Smooth muscle cell (in vitro differentiated cells): Measurements from ENCODE around the gene DDX31. TPM values are rescaled to one million over a fixed set of nuclear protein-coding genes. Genes with fewer than 3 reads are reported as not detected.

Source experiments
- DNase-seq: peaks from one replicate; lab custom pipeline; 2025; ENCODE audit not compliant: unreplicated experiment; lab: John Stamatoyannopoulos, UW
- H2AFZ ChIP-seq: fragments of 200-600 bp; sonication (generic); 2 replicates; pipeline ENCODE4 v1.6.0; 2016; ENCODE audit warnings: antibody characterized with exemption, low read depth, mild to moderate bottlenecking
- H3F3A ChIP-seq: fragments of 200-600 bp; sonication (generic); 2 replicates; pipeline ENCODE4 v1.6.0; 2017; ENCODE audit warnings: antibody characterized with exemption, low read depth
- H3K27ac ChIP-seq: fragments of 200-600 bp; sonication (generic); 2 replicates; pipeline ENCODE4 v1.5.1; 2016; ENCODE audit warnings: low read depth, mild to moderate bottlenecking
- H3K27me3 ChIP-seq: fragments of 200-600 bp; sonication (generic); 2 replicates; pipeline ENCODE4 v1.6.1; 2016; ENCODE audit warnings: low read depth, mild to moderate bottlenecking
- H3K36me3 ChIP-seq: fragments of 200-600 bp; sonication (generic); 2 replicates; pipeline ENCODE4 v1.5.1; 2016; ENCODE audit warnings: low read depth
- H3K4me1 ChIP-seq: fragments of 200-600 bp; sonication (generic); 2 replicates; pipeline ENCODE4 v1.5.1; 2016; ENCODE audit warnings: low read depth
- H3K4me2 ChIP-seq: fragments of 200-600 bp; sonication (generic); 2 replicates; pipeline ENCODE4 v1.6.0; 2016; ENCODE audit warnings: mild to moderate bottlenecking
- H3K4me3 ChIP-seq: fragments of 200-600 bp; sonication (generic); 2 replicates; pipeline ENCODE4 v1.5.1; 2016; ENCODE audit warnings: mild to moderate bottlenecking
- H3K79me2 ChIP-seq: fragments of 200-600 bp; sonication (generic); 2 replicates; pipeline ENCODE4 v1.6.0; 2016; ENCODE audit warnings: low read depth, mild to moderate bottlenecking
- H3K9ac ChIP-seq: fragments of 200-600 bp; sonication (generic); 2 replicates; pipeline ENCODE4 v1.6.0; 2016; ENCODE audit warnings: low read depth
- H3K9me3 ChIP-seq: fragments of 200-600 bp; sonication (generic); replicated peaks from 2 replicates; pipeline ENCODE4 v1.5.1; 2016; ENCODE audit warnings: low read depth
- H4K20me1 ChIP-seq: fragments of 200-600 bp; sonication (generic); 2 replicates; pipeline ENCODE4 v1.6.0; 2016; ENCODE audit warnings: low read depth
- WGBS: methylation state at CpG from one replicate; pipeline ENCODE4 v1.1.7; 2016; ENCODE audit warnings: low lambda C conversion rate; 5-methylcytosine and 5-hydroxymethylcytosine counted together
- polyA plus RNA-seq: library from polyadenylated mRNA; unstranded; fragments of >200 nt; fragmentation: Nextera tagmentation; extraction: Ambion mirVana; gene quantifications from 2 replicates; pipeline ENCODE4 v1.2.1, GENCODE V29; 2016
- total RNA-seq: library from RNA; depleted of rRNA; stranded (reverse); fragments of >200 nt; gene quantifications from 2 replicates; pipeline ENCODE4 v1.2.3, GENCODE V29; 2014
- TF ChIP-seq, protein P1 (sequence below): fragments of 200-600 bp; sonication (generic); IDR thresholded peaks from 2 replicates; pipeline ENCODE4 v1.5.1; 2017; ENCODE audit warnings: borderline replicate concordance, mild to moderate bottlenecking, antibody characterized with exemption; ENCODE audit not compliant: insufficient read depth, poor library complexity, severe bottlenecking

DDX31 gene
- total and polyA plus RNA-seq, 2 experiments from 2014 or later, result 5.9 to 11.9 TPM

DNA sequence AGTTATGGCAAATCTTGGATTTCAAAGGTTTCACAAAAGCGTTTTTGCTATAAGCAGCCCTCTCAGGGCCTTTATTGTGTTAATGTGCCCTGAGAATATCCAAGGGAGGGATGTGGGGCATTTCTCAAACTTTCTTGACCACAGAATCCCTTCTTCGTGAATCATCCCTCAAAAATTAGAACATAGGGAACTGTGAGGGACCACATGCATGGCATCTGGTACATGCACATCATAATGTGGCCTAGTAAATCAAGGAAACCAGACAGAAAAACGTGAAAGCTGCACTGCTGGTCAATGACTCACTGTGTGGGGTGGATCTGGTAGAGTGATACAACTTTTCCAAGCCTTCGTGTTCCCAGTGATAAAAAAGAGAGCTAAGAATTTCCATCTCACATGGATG, 22.4 kb downstream of the DDX31 start:
- H4K20me1 ChIP-seq, result no peaks in the 10 kb centered on the region
- H3K4me3 ChIP-seq, result no peak overlapping the region
- peaks cover 38% of the 10 kb centered on the region for H3F3A ChIP-seq
- no peaks in the 10 kb centered on the region for H3K36me3 ChIP-seq
- no peaks in the 10 kb centered on the region for H3K27me3 ChIP-seq
- H3K27ac ChIP-seq, result peak overlapping the region; percentile 97
- no peak overlapping the region for H2AFZ ChIP-seq
- peak overlapping the region; percentile 87 for H3K9ac ChIP-seq
- peak; percentile 16 for DNase-seq
- H3K4me2 ChIP-seq, result peak overlapping the region; percentile 64
- no peaks in the 10 kb centered on the region for H3K9me3 ChIP-seq
- H3K79me2 ChIP-seq, result no peaks in the 10 kb centered on the region
- peaks cover 16% of the 10 kb centered on the region for H3K4me1 ChIP-seq
- TF ChIP-seq, protein P1, sequence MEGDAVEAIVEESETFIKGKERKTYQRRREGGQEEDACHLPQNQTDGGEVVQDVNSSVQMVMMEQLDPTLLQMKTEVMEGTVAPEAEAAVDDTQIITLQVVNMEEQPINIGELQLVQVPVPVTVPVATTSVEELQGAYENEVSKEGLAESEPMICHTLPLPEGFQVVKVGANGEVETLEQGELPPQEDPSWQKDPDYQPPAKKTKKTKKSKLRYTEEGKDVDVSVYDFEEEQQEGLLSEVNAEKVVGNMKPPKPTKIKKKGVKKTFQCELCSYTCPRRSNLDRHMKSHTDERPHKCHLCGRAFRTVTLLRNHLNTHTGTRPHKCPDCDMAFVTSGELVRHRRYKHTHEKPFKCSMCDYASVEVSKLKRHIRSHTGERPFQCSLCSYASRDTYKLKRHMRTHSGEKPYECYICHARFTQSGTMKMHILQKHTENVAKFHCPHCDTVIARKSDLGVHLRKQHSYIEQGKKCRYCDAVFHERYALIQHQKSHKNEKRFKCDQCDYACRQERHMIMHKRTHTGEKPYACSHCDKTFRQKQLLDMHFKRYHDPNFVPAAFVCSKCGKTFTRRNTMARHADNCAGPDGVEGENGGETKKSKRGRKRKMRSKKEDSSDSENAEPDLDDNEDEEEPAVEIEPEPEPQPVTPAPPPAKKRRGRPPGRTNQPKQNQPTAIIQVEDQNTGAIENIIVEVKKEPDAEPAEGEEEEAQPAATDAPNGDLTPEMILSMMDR, result no peak
- WGBS, result 1% methylated on average over 4 of the region's 4 CpGs

DNA sequence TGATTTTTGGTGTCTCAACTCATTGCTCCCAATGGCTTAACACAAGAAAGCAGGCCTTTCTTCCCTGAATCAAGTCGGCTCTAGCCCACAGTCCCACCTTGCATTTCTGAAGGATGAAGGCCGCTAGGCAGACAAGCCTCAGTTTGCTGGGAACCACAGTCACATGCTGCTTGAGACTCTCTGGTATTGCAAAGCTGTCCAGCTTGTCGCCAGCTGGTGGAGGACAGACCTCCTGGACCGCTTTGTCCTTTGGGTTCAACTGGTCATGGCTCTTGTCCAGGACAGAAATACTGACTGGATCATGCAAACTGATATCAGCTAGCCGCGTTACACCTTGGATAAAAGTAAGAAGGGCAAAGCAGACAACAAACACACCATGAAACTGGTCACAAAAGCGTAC, 23.1 kb downstream of the DDX31 start:
- H3K79me2 ChIP-seq, result no peaks in the 10 kb centered on the region
- no peaks in the 10 kb centered on the region for H3K9me3 ChIP-seq
- H3K36me3 ChIP-seq, result no peaks in the 10 kb centered on the region
- peaks cover 22% of the 10 kb centered on the region for H3K4me1 ChIP-seq
- peak overlapping the region; percentile 64 for H3K4me2 ChIP-seq
- no peaks in the 10 kb centered on the region for H4K20me1 ChIP-seq
- no peaks in the 10 kb centered on the region for H3K27me3 ChIP-seq
- H3K27ac ChIP-seq, result peak overlapping the region; percentile 97
- no peak overlapping the region for H3K4me3 ChIP-seq
- peak overlapping the region; percentile 87 for H3K9ac ChIP-seq
- peaks cover 44% of the 10 kb centered on the region for H3F3A ChIP-seq
- TF ChIP-seq, protein P1, result no peak
- DNase-seq, result no peak
- H2AFZ ChIP-seq, result no peak overlapping the region
- WGBS, result 76% methylated on average over 7 of the region's 7 CpGs

GRCh38 chr9:132645711-132646110, 24.1 kb downstream of the DDX31 start:
- DNase-seq, result no peak
- Histone ChIP-seq H4K20me1 (no peaks in the 10 kb centered on the region), H3K4me2 (no peak overlapping the region), H3K9ac (no peak overlapping the region), H3F3A (peaks cover 48% of the 10 kb centered on the region), H3K36me3 (no peaks in the 10 kb centered on the region), H2AFZ (no peak overlapping the region), H3K4me3 (no peak overlapping the region), H3K27ac (no peak overlapping the region), H3K27me3 (no peaks in the 10 kb centered on the region), H3K79me2 (no peaks in the 10 kb centered on the region), H3K9me3 (no peaks in the 10 kb centered on the region), H3K4me1 (peaks cover 27% of the 10 kb centered on the region)
- TF ChIP-seq, protein P1, result no peak
- WGBS, result 98% methylated on average over 15 of the region's 15 CpGs

DNA sequence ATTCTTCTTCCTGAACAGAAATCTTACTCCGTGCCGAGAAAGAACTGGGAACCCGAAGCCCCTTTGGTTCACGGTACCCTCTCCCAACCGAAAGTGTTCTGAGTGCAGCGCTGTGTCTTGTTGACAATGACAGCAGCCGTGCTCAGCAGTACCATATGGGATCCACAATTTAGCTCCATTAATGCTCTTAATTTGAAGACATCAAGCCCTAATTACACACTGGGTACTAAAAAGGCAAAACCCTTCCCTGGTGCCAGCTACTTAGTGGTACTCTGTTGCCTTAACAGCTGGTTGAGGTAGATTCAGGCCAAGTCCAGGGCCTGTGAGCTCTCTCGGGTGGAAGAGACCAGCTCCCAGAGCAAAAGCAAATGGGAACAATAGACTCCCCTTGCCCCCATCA, 24.5 kb downstream of the DDX31 start:
- DNase-seq, result no peak
- H3K36me3 ChIP-seq, result no peaks in the 10 kb centered on the region
- H3K4me2 ChIP-seq, result no peak overlapping the region
- no peaks in the 10 kb centered on the region for H3K9me3 ChIP-seq
- peaks cover 30% of the 10 kb centered on the region for H3K4me1 ChIP-seq
- TF ChIP-seq, protein P1, result no peak
- H4K20me1 ChIP-seq, result no peaks in the 10 kb centered on the region
- no peaks in the 10 kb centered on the region for H3K27me3 ChIP-seq
- no peak overlapping the region for H3K4me3 ChIP-seq
- WGBS, result over 99% methylated on average over 8 of the region's 8 CpGs
- H2AFZ ChIP-seq, result no peak overlapping the region
- H3F3A ChIP-seq, result peaks cover 52% of the 10 kb centered on the region
- H3K27ac ChIP-seq, result no peak overlapping the region
- no peaks in the 10 kb centered on the region for H3K79me2 ChIP-seq
- no peak overlapping the region for H3K9ac ChIP-seq
